IMR-90 (cell line): ENCODE results near the gene FHIP1A.

Experiments
- CEBPB ChIP-seq: IDR thresholded peaks from 2 replicates; pipeline ENCODE4 v1.6.1; 2012; ENCODE audit warnings: low read depth, low read length, improper control_type of control experiment
- CHD1 ChIP-seq: IDR thresholded peaks from 2 replicates; pipeline ENCODE4 v1.6.1; 2012; ENCODE audit warnings: low read depth, low read length, improper control_type of control experiment
- CTCF ChIP-seq: conservative IDR thresholded peaks from 2 replicates; pipeline ENCODE4 v1.5.1; 2012; ENCODE audit warnings: mild to moderate bottlenecking, low read depth, low read length, improper control_type of control experiment
- ELK1 ChIP-seq: fragments of 150-350 bp; IDR thresholded peaks from 2 replicates; pipeline ENCODE4 v1.6.1; 2016; ENCODE audit warnings: low read depth, mild to moderate bottlenecking, low read length, moderate library complexity, borderline replicate concordance
- FOS ChIP-seq: fragments of 150-350 bp; IDR thresholded peaks from 2 replicates; pipeline ENCODE4 v1.6.1; 2016; ENCODE audit warnings: low read depth, low read length
- MAZ ChIP-seq: IDR thresholded peaks from 2 replicates; pipeline ENCODE4 v1.6.1; 2012; ENCODE audit warnings: low read depth, mild to moderate bottlenecking, low read length, improper control_type of control experiment, moderate library complexity, borderline replicate concordance
- MXI1 ChIP-seq: IDR thresholded peaks from 2 replicates; pipeline ENCODE4 v1.6.1; 2012; ENCODE audit warnings: low read depth, mild to moderate bottlenecking, low read length, moderate library complexity, borderline replicate concordance
- POLR2A ChIP-seq: IDR thresholded peaks from 2 replicates; pipeline ENCODE4 v1.6.1; 2012; ENCODE audit warnings: mild to moderate bottlenecking, low read depth, low read length
- RAD21 ChIP-seq: IDR thresholded peaks from 2 replicates; pipeline ENCODE4 v1.6.1; 2012; ENCODE audit warnings: low read length, improper control_type of control experiment
- RCOR1 ChIP-seq: IDR thresholded peaks from 2 replicates; pipeline ENCODE4 v1.6.1; 2012; ENCODE audit warnings: mild to moderate bottlenecking, low read length, improper control_type of control experiment; ENCODE audit not compliant: insufficient replicate concordance
- RFX5 ChIP-seq: IDR thresholded peaks from 2 replicates; pipeline ENCODE4 v1.8.0; 2012; ENCODE audit warnings: low read depth, mild to moderate bottlenecking, low read length, moderate library complexity
- SMC3 ChIP-seq: fragments of 150-350 bp; IDR thresholded peaks from 2 replicates; pipeline ENCODE4 v1.6.1; 2016; ENCODE audit warnings: low read depth, mild to moderate bottlenecking, antibody characterized with exemption, low read length, moderate library complexity
- USF2 ChIP-seq: fragments of 150-350 bp; IDR thresholded peaks from 2 replicates; pipeline ENCODE4 v1.6.1; 2017; ENCODE audit warnings: mild to moderate bottlenecking, antibody characterized with exemption, low read length, low read depth

- no peak for TF ChIP-seq CTCF
- TF ChIP-seq ELK1, result no peak
- no peak for TF ChIP-seq MAZ
- TF ChIP-seq USF2, result no peak
- TF ChIP-seq POLR2A, result no peak
- no peak for TF ChIP-seq RFX5
- no peak for TF ChIP-seq CHD1
- TF ChIP-seq SMC3, result no peak
- TF ChIP-seq RCOR1, result no peak
- TF ChIP-seq MXI1, result no peak
- TF ChIP-seq FOS, result no peak
- TF ChIP-seq RAD21, result no peak
- TF ChIP-seq CEBPB, result no peak
Measured at GRCh38 chr4:151434183-151434860, 25.3 kb downstream of the FHIP1A start.
